PC-3 (cell line): ENCODE data around the gene EIF4G1. TPM values are rescaled to one million over a fixed set of nuclear protein-coding genes. Genes with fewer than 3 reads are reported as not detected.
A peak's percentile ranks its signal among the peaks of the same experiment; 100 is the strongest.

Experiments used
- ATAC-seq: fragments of 200-7000 bp; cut with Tn5 transposase; 2 replicates; pipeline ENCODE4 v1.9.1; 2020; ENCODE audit warnings: mild to moderate bottlenecking, moderate library complexity
- BruUV-seq: library from RNA; stranded (reverse); fragments of 400-500 nt; replicated peaks from 2 replicates; lab custom pipeline; 2021; lab: Mats Ljungman, UMichigan
- CTCF ChIA-PET: fragments of 300-600 bp; sonication (Branson Sonifier 250); formaldehyde crosslinking; loops from one replicate; lab custom pipeline; 2022; ENCODE audit warnings: antibody characterized with exemption; lab: Charles Lee
- POLR2A ChIA-PET: fragments of 300-600 bp; sonication (Branson Sonifier 250); formaldehyde crosslinking; loops from one replicate; lab custom pipeline; 2022; ENCODE audit warnings: antibody characterized with exemption; ENCODE audit not compliant: unreplicated experiment; lab: Charles Lee
- DNase-seq: peaks from one replicate; pipeline ENCODE4 v3.0.0-alpha.2; 2015
- H2AFZ ChIP-seq: fragments of 300-600 bp; sonication (generic); 2 replicates; pipeline ENCODE4 v1.6.0; 2016; ENCODE audit warnings: antibody characterized with exemption, low read length
- H3F3A ChIP-seq: fragments of 300-600 bp; sonication (generic); one replicate; pipeline ENCODE4 v1.6.0; 2017; ENCODE audit warnings: antibody characterized with exemption, low read length, control low read depth, mild to moderate bottlenecking; ENCODE audit not compliant: unreplicated experiment
- H3K27ac ChIP-seq: fragments of 300-600 bp; sonication (generic); 2 replicates; pipeline ENCODE4 v1.5.1; 2016; ENCODE audit warnings: mild to moderate bottlenecking, low read length
- H3K27me3 ChIP-seq: fragments of 300-600 bp; sonication (generic); 2 replicates; pipeline ENCODE4 v1.6.1; 2016; ENCODE audit warnings: low read length, mixed read lengths
- H3K36me3 ChIP-seq: fragments of 300-600 bp; sonication (generic); 2 replicates; pipeline ENCODE4 v1.6.1; 2016; ENCODE audit warnings: low read depth, mixed run types, low read length, mixed read lengths
- H3K4me1 ChIP-seq: fragments of 300-600 bp; sonication (generic); 2 replicates; pipeline ENCODE4 v1.5.1; 2016; ENCODE audit warnings: low read length; ENCODE audit not compliant: insufficient read depth
- H3K4me2 ChIP-seq: fragments of 300-600 bp; sonication (generic); 2 replicates; pipeline ENCODE4 v1.6.0; 2016; ENCODE audit warnings: low read length
- H3K4me3 ChIP-seq: fragments of 300-600 bp; sonication (generic); 2 replicates; pipeline ENCODE4 v1.5.1; 2016; ENCODE audit warnings: mild to moderate bottlenecking, low read length, mixed read lengths
- H3K79me2 ChIP-seq: fragments of 300-600 bp; sonication (generic); 2 replicates; pipeline ENCODE4 v1.6.1; 2017; ENCODE audit warnings: low read length, mixed read lengths
- H3K9ac ChIP-seq: fragments of 300-600 bp; sonication (generic); 2 replicates; pipeline ENCODE4 v1.6.0; 2016; ENCODE audit warnings: mild to moderate bottlenecking, low read length
- H3K9me2 ChIP-seq: fragments of 300-600 bp; sonication (generic); replicated peaks from 2 replicates; pipeline ENCODE4 v1.6.1; 2016; ENCODE audit warnings: mixed run types, low read length, mixed read lengths
- H3K9me3 ChIP-seq: fragments of 300-600 bp; sonication (generic); 2 replicates; pipeline ENCODE4 v1.6.1; 2016; ENCODE audit warnings: low read length, mixed read lengths
- H4K20me1 ChIP-seq: fragments of 300-600 bp; sonication (generic); 2 replicates; pipeline ENCODE4 v1.6.1; 2016; ENCODE audit warnings: low read length, mixed read lengths
- EZH2 ChIP-seq: fragments of 300-600 bp; sonication (generic); IDR thresholded peaks from one replicate; pipeline ENCODE4 v1.6.1; 2017; ENCODE audit warnings: antibody characterized with exemption, mild to moderate bottlenecking, low read length; ENCODE audit not compliant: unreplicated experiment
- EZH2phosphoT487 ChIP-seq: fragments of 300-600 bp; sonication (generic); IDR thresholded peaks from 2 replicates; pipeline ENCODE4 v1.6.1; 2018; ENCODE audit warnings: mild to moderate bottlenecking, antibody characterized with exemption, low read length, borderline replicate concordance
- intact Hi-C: fragments of 100-400 bp; cut with micrococcal nuclease; formaldehyde crosslinking; loops from 2 replicates; pipeline ENCODE4 v1.9.0; 2023
- total RNA-seq: library from RNA; depleted of rRNA; stranded (reverse); fragments of >200 nt; gene quantifications from 2 replicates; pipeline ENCODE4 v1.2.3, GENCODE V29; 2014
- TF ChIP-seq, protein P1 (sequence below): fragments of 300-600 bp; sonication (generic); conservative IDR thresholded peaks from 2 replicates; pipeline ENCODE4 v1.5.1; 2017; ENCODE audit warnings: antibody characterized with exemption, low read depth, mild to moderate bottlenecking, low read length

EIF4G1 gene
- total RNA-seq, 1 experiment from 2014 or later, result 463 TPM

- no peaks in the 10 kb centered on the region for H3K79me2 ChIP-seq
- H3K4me1 ChIP-seq, result no peaks in the 10 kb centered on the region
- no peaks in the 10 kb centered on the region for H3K36me3 ChIP-seq
- peak within 1 kb of the TSS; percentile 58; the same call in 1 of the 2 replicates for H2AFZ ChIP-seq
- ChIA-PET POLR2A (no interaction called here), CTCF (no interaction called here)
- H3K4me2 ChIP-seq, result peak within 1 kb of the TSS; percentile 70
- peaks cover 67% of the 10 kb centered on the region for H3K27me3 ChIP-seq
- peak; percentile 16; the same call in 1 of the 2 replicates for ATAC-seq
- H3F3A ChIP-seq, result no peaks in the 10 kb centered on the region
- no peaks in the 10 kb centered on the region for H3K9me2 ChIP-seq
- TF ChIP-seq EZH2 (no peak), EZH2phosphoT487 (no peak)
- TF ChIP-seq, protein P1, sequence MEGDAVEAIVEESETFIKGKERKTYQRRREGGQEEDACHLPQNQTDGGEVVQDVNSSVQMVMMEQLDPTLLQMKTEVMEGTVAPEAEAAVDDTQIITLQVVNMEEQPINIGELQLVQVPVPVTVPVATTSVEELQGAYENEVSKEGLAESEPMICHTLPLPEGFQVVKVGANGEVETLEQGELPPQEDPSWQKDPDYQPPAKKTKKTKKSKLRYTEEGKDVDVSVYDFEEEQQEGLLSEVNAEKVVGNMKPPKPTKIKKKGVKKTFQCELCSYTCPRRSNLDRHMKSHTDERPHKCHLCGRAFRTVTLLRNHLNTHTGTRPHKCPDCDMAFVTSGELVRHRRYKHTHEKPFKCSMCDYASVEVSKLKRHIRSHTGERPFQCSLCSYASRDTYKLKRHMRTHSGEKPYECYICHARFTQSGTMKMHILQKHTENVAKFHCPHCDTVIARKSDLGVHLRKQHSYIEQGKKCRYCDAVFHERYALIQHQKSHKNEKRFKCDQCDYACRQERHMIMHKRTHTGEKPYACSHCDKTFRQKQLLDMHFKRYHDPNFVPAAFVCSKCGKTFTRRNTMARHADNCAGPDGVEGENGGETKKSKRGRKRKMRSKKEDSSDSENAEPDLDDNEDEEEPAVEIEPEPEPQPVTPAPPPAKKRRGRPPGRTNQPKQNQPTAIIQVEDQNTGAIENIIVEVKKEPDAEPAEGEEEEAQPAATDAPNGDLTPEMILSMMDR, result no peak
- no peaks in the 10 kb centered on the region for H4K20me1 ChIP-seq
- DNase-seq, result no peak
- H3K4me3 ChIP-seq, result peak within 1 kb of the TSS; percentile 31; the same call in 1 of the 2 replicates
- intact Hi-C loops, result loop anchor here (10.0 kb wide), 1 partner anchor 425 kb away; no protein-coding TSS in a partner anchor
- H3K9me3 ChIP-seq, result no peaks in the 10 kb centered on the region
- BruUV-seq, result no TSS peak
- no peak within 1 kb of the TSS for H3K9ac ChIP-seq
- H3K27ac ChIP-seq, result no peak within 1 kb of the TSS
These were observed 65.2 kb downstream of the EIF4G1 start, which contains the start of gene CHRD for GRCh38 chr3:184379358-184380184. TSS of gene CHRD (plus strand) at chr3:184380054. CDS start at chr3:184380319, 265 bp downstream.

DNA sequence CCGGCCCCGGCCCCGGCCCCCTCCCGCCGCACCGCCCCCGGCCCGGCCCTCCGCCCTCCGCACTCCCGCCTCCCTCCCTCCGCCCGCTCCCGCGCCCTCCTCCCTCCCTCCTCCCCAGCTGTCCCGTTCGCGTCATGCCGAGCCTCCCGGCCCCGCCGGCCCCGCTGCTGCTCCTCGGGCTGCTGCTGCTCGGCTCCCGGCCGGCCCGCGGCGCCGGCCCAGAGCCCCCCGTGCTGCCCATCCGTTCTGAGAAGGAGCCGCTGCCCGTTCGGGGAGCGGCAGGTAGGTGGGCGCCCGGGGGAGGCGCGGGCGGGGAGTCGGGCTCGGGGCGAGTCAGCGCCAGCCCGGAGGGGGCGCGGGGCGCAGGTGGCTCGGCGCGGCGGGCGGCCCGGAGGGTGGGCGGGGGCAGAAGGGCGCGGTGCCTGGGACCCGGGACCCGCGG, 65.8 kb downstream of the EIF4G1 start:
- Histone ChIP-seq H3K79me2 (no peaks in the 10 kb centered on the region), H3K36me3 (no peaks in the 10 kb centered on the region), H3K27me3 (peaks cover 63% of the 10 kb centered on the region), H2AFZ (no peak overlapping the region), H3K4me1 (no peaks in the 10 kb centered on the region), H3K9me2 (no peaks in the 10 kb centered on the region), H3K9ac (no peak overlapping the region), H3F3A (no peaks in the 10 kb centered on the region), H4K20me1 (no peaks in the 10 kb centered on the region), H3K4me2 (peak overlapping the region; percentile 63; the same call in 1 of the 2 replicates), H3K27ac (no peak overlapping the region), H3K9me3 (no peaks in the 10 kb centered on the region), H3K4me3 (no peak overlapping the region; the same call in 1 of the 2 replicates)
- ChIA-PET POLR2A (no interaction called here), CTCF (no interaction called here)
- DNase-seq (peak; percentile 38), ATAC-seq (peak; percentile 58)
- TF ChIP-seq EZH2 (no peak), EZH2phosphoT487 (no peak)
- TF ChIP-seq, protein P1, result no peak
- BruUV-seq, result no TSS peak
- intact Hi-C loops, result no loop called here
